Neutrophil (primary cell): Measurements from ENCODE around the gene ENOX1.

Source experiments
- H3K27ac ChIP-seq: fragments of 200-600 bp; sonication (generic); 2 replicates; pipeline ENCODE4 v1.5.1; 2016; ENCODE audit warnings: mild to moderate bottlenecking, moderate library complexity
- H3K27me3 ChIP-seq: fragments of 200-600 bp; sonication (generic); 2 replicates; pipeline ENCODE4 v1.6.0; 2016; ENCODE audit warnings: mild to moderate bottlenecking
- H3K36me3 ChIP-seq: fragments of 200-600 bp; sonication (generic); 2 replicates; pipeline ENCODE4 v1.5.1; 2017
- H3K4me1 ChIP-seq, 2 experiments: fragments of 200-600 bp in 1 of 2; sonication (generic) in 1 of 2; 1 replicate in 1 of 2; 2 replicates in 1 of 2; pipeline versions ENCODE4 v1.5.1 to v1.6.1; 2013 to 2016; ENCODE audit warnings: low read depth in 1 of 2, low read length in 1 of 2, mild to moderate bottlenecking in 1 of 2, moderate library complexity in 1 of 2; ENCODE audit not compliant: control insufficient read depth in 1 of 2, insufficient read depth in 1 of 2
- H3K4me3 ChIP-seq, 2 experiments: fragments of 200-600 bp in 1 of 2; sonication (generic) in 1 of 2; 1 replicate in 1 of 2; 2 replicates in 1 of 2; pipeline ENCODE4 v1.5.1; 2013 to 2016; ENCODE audit warnings: low read depth in 1 of 2, low read length in 1 of 2, mild to moderate bottlenecking in 1 of 2, moderate library complexity in 1 of 2
- H3K9me3 ChIP-seq: fragments of 200-600 bp; sonication (generic); 2 replicates; pipeline ENCODE4 v1.5.1; 2016
- TF ChIP-seq, protein P1 (sequence below): fragments of 200-600 bp; sonication (generic); IDR thresholded peaks from 2 replicates; pipeline ENCODE4 v1.5.1; 2016; ENCODE audit warnings: antibody characterized with exemption

The ENOX1 gene

DNA sequence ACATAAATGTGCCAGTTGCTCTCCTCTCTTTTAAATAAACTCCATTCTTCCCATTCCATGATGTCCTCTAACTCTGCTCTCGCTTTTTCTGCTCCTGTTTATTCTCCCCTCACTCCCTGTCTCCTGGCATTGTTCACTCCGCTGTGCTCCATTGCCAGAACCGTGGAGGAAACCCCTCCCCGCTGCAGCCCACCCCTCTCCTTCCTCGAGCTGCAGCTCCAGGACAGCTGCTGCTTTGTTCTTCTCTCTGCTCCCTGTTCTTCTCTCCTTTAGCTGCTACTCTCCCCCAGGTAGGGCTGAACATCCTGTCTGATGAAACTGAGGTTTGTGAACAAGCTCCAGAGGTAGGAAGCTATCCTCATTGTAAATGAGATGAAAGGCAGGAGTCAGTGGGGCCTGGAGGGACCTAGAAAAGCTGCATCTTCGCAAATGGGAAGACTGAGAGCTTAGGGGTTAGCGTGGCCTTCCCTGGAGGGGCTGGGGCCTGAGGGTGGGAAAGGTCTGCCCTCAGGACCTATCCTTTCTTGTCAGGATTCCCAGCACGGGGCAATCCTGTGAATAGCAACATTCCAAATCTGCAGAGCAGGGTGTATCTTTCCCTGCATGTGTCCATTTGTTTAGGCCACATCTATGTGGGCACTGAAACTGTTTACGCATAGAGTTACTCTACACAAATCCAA is 519.7 kb downstream of the ENOX1 start:
- no peak overlapping the region for H3K27ac ChIP-seq
- H3K9me3 ChIP-seq: no peaks in the 10 kb centered on the region
- H3K36me3 ChIP-seq: no peaks in the 10 kb centered on the region
- H3K4me3 ChIP-seq: no peak overlapping the region
- TF ChIP-seq, protein P1, sequence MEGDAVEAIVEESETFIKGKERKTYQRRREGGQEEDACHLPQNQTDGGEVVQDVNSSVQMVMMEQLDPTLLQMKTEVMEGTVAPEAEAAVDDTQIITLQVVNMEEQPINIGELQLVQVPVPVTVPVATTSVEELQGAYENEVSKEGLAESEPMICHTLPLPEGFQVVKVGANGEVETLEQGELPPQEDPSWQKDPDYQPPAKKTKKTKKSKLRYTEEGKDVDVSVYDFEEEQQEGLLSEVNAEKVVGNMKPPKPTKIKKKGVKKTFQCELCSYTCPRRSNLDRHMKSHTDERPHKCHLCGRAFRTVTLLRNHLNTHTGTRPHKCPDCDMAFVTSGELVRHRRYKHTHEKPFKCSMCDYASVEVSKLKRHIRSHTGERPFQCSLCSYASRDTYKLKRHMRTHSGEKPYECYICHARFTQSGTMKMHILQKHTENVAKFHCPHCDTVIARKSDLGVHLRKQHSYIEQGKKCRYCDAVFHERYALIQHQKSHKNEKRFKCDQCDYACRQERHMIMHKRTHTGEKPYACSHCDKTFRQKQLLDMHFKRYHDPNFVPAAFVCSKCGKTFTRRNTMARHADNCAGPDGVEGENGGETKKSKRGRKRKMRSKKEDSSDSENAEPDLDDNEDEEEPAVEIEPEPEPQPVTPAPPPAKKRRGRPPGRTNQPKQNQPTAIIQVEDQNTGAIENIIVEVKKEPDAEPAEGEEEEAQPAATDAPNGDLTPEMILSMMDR: no peak
- H3K4me1 ChIP-seq: no peaks in the 10 kb centered on the region
- no peaks in the 10 kb centered on the region for H3K27me3 ChIP-seq

DNA sequence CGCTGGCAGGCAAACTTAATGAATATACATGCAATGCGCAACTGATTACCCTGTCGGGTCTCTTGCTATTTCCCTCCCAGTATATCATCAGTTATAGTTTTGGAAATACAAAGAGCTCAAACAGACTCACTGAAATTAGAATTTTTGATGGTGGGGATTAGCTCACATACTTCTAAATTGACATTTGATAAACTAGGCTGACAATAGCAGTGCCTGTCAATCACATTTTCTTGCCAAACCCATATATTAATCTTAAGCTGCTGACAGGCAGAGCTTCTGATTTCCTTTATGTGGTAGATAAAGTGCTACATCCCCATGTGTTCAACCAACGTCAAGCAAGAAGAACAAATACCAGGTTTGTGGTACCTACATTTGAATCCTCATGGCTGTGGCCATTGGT is 521.7 kb downstream of the ENOX1 start:
- no peaks in the 10 kb centered on the region for H3K9me3 ChIP-seq
- H3K36me3 ChIP-seq: no peaks in the 10 kb centered on the region
- TF ChIP-seq, protein P1: no peak
- no peaks in the 10 kb centered on the region for H3K27me3 ChIP-seq
- no peaks in the 10 kb centered on the region for H3K4me1 ChIP-seq
- H3K27ac ChIP-seq: no peak overlapping the region
- H3K4me3 ChIP-seq: no peak overlapping the region

DNA sequence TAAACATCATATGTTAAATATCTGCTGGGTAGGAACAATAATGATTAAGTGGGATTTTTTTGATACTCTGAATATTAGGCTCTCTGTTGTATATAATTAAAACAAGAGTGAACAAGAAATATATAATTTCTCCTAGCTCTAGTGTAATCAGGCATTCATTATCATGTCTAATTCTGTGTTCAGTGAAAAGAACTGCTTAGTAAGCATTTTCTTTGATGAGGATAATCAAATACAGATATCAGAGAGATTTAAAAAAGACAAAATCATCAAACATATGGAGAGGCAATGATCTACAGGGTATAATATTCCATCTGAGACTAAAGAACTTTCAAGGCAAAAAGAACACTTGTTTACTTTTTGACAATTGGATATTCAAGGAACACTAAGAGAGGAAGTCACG is 522.3 kb downstream of the ENOX1 start:
- TF ChIP-seq, protein P1: no peak
- Histone ChIP-seq H3K4me3 (no peak overlapping the region), H3K27ac (no peak overlapping the region), H3K27me3 (no peaks in the 10 kb centered on the region), H3K4me1 (no peaks in the 10 kb centered on the region), H3K36me3 (no peaks in the 10 kb centered on the region), H3K9me3 (no peaks in the 10 kb centered on the region)

DNA sequence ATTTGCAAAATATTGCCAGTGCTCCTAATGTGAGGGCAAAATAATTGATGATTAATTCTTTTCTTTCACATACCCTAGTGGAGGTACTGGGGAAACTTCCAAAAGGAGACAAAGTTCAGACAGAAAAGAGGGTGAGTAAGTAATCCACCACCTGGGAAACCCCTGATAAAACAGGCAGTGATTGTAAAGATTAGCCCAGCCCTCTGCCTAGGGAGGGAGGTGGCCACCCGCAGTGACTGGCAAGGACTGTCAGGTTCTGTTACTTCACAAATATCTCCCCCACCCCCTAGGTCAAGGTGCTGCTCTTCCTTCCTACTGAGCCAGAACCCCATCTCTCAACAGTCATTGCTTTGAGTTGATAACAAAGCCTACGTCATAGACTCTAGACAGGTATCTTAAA is 523.7 kb downstream of the ENOX1 start:
- no peaks in the 10 kb centered on the region for H3K9me3 ChIP-seq
- no peaks in the 10 kb centered on the region for H3K27me3 ChIP-seq
- no peaks in the 10 kb centered on the region for H3K36me3 ChIP-seq
- H3K4me3 ChIP-seq: no peak overlapping the region
- H3K27ac ChIP-seq: no peak overlapping the region
- H3K4me1 ChIP-seq: no peaks in the 10 kb centered on the region
- TF ChIP-seq, protein P1: no peak

DNA sequence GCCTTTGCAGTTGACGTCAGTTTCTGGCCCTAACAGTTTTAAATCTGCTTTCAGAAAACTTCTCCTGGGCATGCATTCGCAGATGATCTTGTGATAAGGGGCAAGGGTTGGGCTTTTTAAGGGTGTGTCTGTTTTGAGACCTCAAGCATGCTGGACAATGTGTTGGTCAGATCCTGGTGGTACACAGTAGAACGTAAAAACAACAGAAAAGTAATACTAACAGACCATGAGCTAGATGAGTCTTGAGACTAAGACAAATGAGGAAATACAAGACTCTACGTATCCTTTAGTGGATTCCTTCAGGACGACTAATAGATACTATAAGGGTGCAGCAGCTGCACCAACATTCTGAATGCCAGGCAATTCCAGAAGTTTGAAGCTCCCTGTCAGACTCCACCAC is 525.8 kb downstream of the ENOX1 start:
- Histone ChIP-seq H3K36me3 (no peaks in the 10 kb centered on the region), H3K27me3 (no peaks in the 10 kb centered on the region), H3K27ac (no peak overlapping the region), H3K4me1 (no peaks in the 10 kb centered on the region), H3K4me3 (no peak overlapping the region), H3K9me3 (no peaks in the 10 kb centered on the region)
- TF ChIP-seq, protein P1: no peak
